CD4-positive, CD25-positive, alpha-beta regulatory T cell (primary cell): ENCODE measurements around the gene CRISPLD2. TPM values are rescaled to one million over a fixed set of nuclear protein-coding genes. Genes with fewer than 3 reads are reported as not detected.
A peak's percentile ranks its signal among the peaks of the same experiment; 100 is the strongest.

Experiments
- ATAC-seq, 2 donors: fragments of 150-1000 bp; cut with Tn5 transposase; one replicate each; pipeline ENCODE4 v1.10.0; 2021; ENCODE audit warnings: low read depth in 2 of 2, moderate number of reproducible peaks in 2 of 2, moderate library complexity in 1 of 2
- DNase-seq, 3 donors: peaks; one replicate each; pipeline versions ENCODE4 v3.0.0 to v3.0.0-alpha.2; 2012 to 2022; ENCODE audit warnings: mixed read lengths in 1 of 3
- H3K27ac ChIP-seq: one replicate; pipeline ENCODE4 v1.7.0; 2013; ENCODE audit warnings: mild to moderate bottlenecking, low read length; ENCODE audit not compliant: insufficient read depth, poor library complexity, severe bottlenecking
- H3K27me3 ChIP-seq: one replicate; pipeline ENCODE4 v1.7.0; 2013; ENCODE audit warnings: low read length; ENCODE audit not compliant: control insufficient read depth, insufficient read depth
- H3K36me3 ChIP-seq: one replicate; pipeline ENCODE4 v1.7.0; 2013; ENCODE audit warnings: mild to moderate bottlenecking, low read length, moderate library complexity; ENCODE audit not compliant: control insufficient read depth, insufficient read depth
- H3K4me1 ChIP-seq: 2 replicates; pipeline ENCODE4 v1.7.0; 2013; ENCODE audit warnings: mild to moderate bottlenecking, low read length; ENCODE audit not compliant: insufficient read depth, control insufficient read depth, poor library complexity, severe bottlenecking
- H3K4me3 ChIP-seq: one replicate; pipeline ENCODE4 v1.7.0; 2013; ENCODE audit warnings: low read depth, mild to moderate bottlenecking, low read length, moderate library complexity
- H3K9me3 ChIP-seq, 2 experiments: 1 replicate in 1 of 2; 2 replicates in 1 of 2; pipeline ENCODE4 v1.7.0; 2013; ENCODE audit warnings: low read length in 2 of 2, mild to moderate bottlenecking in 1 of 2, moderate library complexity in 1 of 2; ENCODE audit not compliant: control insufficient read depth in 2 of 2
- H3K27ac Mint-ChIP-seq, 3 donors: one replicate each; pipeline ENCODE4 v1.8.0; 2020 to 2022; ENCODE audit warnings: mild to moderate bottlenecking in 3 of 3, mixed read lengths in 3 of 3, moderate library complexity in 2 of 3
- H3K27me3 Mint-ChIP-seq: one replicate; pipeline ENCODE4 v1.8.0; 2022; ENCODE audit warnings: mild to moderate bottlenecking, mixed read lengths
- H3K36me3 Mint-ChIP-seq: one replicate; pipeline ENCODE4 v1.8.0; 2020; ENCODE audit warnings: mixed read lengths
- H3K4me1 Mint-ChIP-seq, 4 donors: one replicate each; pipeline ENCODE4 v1.8.0; 2020 to 2022; ENCODE audit warnings: mixed read lengths in 4 of 4, mild to moderate bottlenecking in 1 of 4
- H3K4me3 Mint-ChIP-seq, 4 donors: one replicate each; pipeline ENCODE4 v1.8.0; 2020 to 2022; ENCODE audit warnings: mild to moderate bottlenecking in 4 of 4, mixed read lengths in 4 of 4, moderate library complexity in 3 of 4
- H3K9me3 Mint-ChIP-seq, 7 donors: one replicate each; pipeline ENCODE4 v1.8.0; 2020 to 2022; ENCODE audit warnings: mixed read lengths in 7 of 7, mild to moderate bottlenecking in 3 of 7, moderate library complexity in 2 of 7
- polyA plus RNA-seq, 4 donors: library from polyadenylated mRNA; unstranded; fragments of 300-500 nt; fragmentation: Illumina TruSeq; gene quantifications; one replicate each; pipeline ENCODE4 v1.2.3, GENCODE V29; 2021
- total RNA-seq: library from RNA; stranded (reverse); gene quantifications from one replicate; pipeline ENCODE4 v1.2.3, GENCODE V29; 2022

The CRISPLD2 gene
- total and polyA plus RNA-seq, 5 donors from 2014 or later, result 0.16 to 0.54 (median 0.30) TPM; not detected in 2

- Mint-ChIP-seq H3K27ac (no peak overlapping the region), H3K4me1 (no peaks in the 10 kb centered on the region), H3K9me3 (peaks cover 0 to 2% (median 0%) of the 10 kb centered on the region in 7 donors), H3K27me3 (peaks cover 22% of the 10 kb centered on the region), H3K4me3 (no peak overlapping the region), H3K36me3 (no peaks in the 10 kb centered on the region)
- Histone ChIP-seq H3K27me3 (no peaks in the 10 kb centered on the region), H3K9me3 (no peaks in the 10 kb centered on the region), H3K4me3 (no peak overlapping the region), H3K36me3 (no peaks in the 10 kb centered on the region), H3K4me1 (no peaks in the 10 kb centered on the region), H3K27ac (no peak overlapping the region)
- DNase-seq, result no peak
- ATAC-seq, result no peak
These were observed 97.1 kb downstream of the CRISPLD2 start for GRCh38 chr16:84916850-84917249.

GRCh38 chr16:84917492-84917891, 97.7 kb downstream of the CRISPLD2 start:
- Mint-ChIP-seq H3K27me3 (peaks cover 22% of the 10 kb centered on the region), H3K27ac (no peak overlapping the region), H3K9me3 (peaks cover 0 to 2% (median 0%) of the 10 kb centered on the region in 7 donors), H3K4me1 (no peaks in the 10 kb centered on the region), H3K36me3 (no peaks in the 10 kb centered on the region), H3K4me3 (no peak overlapping the region)
- Histone ChIP-seq H3K36me3 (no peaks in the 10 kb centered on the region), H3K4me1 (no peaks in the 10 kb centered on the region), H3K4me3 (no peak overlapping the region), H3K9me3 (no peaks in the 10 kb centered on the region), H3K27me3 (no peaks in the 10 kb centered on the region), H3K27ac (no peak overlapping the region)
- no peak for DNase-seq
- ATAC-seq, result no peak

- peaks cover 21% of the 10 kb centered on the region for H3K27me3 Mint-ChIP-seq
- H3K36me3 ChIP-seq, result no peaks in the 10 kb centered on the region
- ATAC-seq, result no peak
These were observed 98.5 kb downstream of the CRISPLD2 start for GRCh38 chr16:84918006-84918909.

GRCh38 chr16:84919269-84919668, 99.5 kb downstream of the CRISPLD2 start:
- no peak overlapping the region for H3K27ac Mint-ChIP-seq
- peaks cover 0 to 2% (median 0%) of the 10 kb centered on the region in 7 donors for H3K9me3 Mint-ChIP-seq
- Histone ChIP-seq H3K27ac (no peak overlapping the region), H3K9me3 (no peaks in the 10 kb centered on the region), H3K36me3 (no peaks in the 10 kb centered on the region), H3K4me1 (no peaks in the 10 kb centered on the region), H3K27me3 (no peaks in the 10 kb centered on the region), H3K4me3 (no peak overlapping the region)
- peaks cover 16% of the 10 kb centered on the region for H3K27me3 Mint-ChIP-seq
- DNase-seq, result no peak
- no peak for ATAC-seq
- H3K4me1 Mint-ChIP-seq, result no peaks in the 10 kb centered on the region
- no peaks in the 10 kb centered on the region for H3K36me3 Mint-ChIP-seq
- no peak overlapping the region for H3K4me3 Mint-ChIP-seq

More at GRCh38 chr16:84918006-84918909, 98.5 kb downstream of the CRISPLD2 start:
- DNase-seq, result no peak
- H3K27ac ChIP-seq, result no peak overlapping the region
- H3K4me1 ChIP-seq, result no peaks in the 10 kb centered on the region
- Mint-ChIP-seq H3K9me3 (peaks cover 0 to 2% (median 0%) of the 10 kb centered on the region in 7 donors), H3K36me3 (no peaks in the 10 kb centered on the region), H3K27ac (peak overlapping the region in 1 of 3 donors; percentile 81), H3K4me1 (no peaks in the 10 kb centered on the region), H3K4me3 (no peak overlapping the region)
- H3K27me3 ChIP-seq, result no peaks in the 10 kb centered on the region
- no peaks in the 10 kb centered on the region for H3K9me3 ChIP-seq
- H3K4me3 ChIP-seq, result no peak overlapping the region

GRCh38 chr16:84919708-84920107, 99.9 kb downstream of the CRISPLD2 start:
- H3K9me3 ChIP-seq, result no peaks in the 10 kb centered on the region
- Mint-ChIP-seq H3K27ac (no peak overlapping the region), H3K4me3 (no peak overlapping the region), H3K9me3 (peaks cover 0 to 2% (median 0%) of the 10 kb centered on the region in 7 donors), H3K4me1 (no peaks in the 10 kb centered on the region), H3K27me3 (peaks cover 21% of the 10 kb centered on the region), H3K36me3 (no peaks in the 10 kb centered on the region)
- DNase-seq (no peak), ATAC-seq (no peak)
- H3K27ac ChIP-seq, result no peak overlapping the region
- H3K27me3 ChIP-seq, result no peaks in the 10 kb centered on the region
- H3K4me1 ChIP-seq, result no peaks in the 10 kb centered on the region
- H3K4me3 ChIP-seq, result no peak overlapping the region
- no peaks in the 10 kb centered on the region for H3K36me3 ChIP-seq

GRCh38 chr16:84920333-84920732, 100.5 kb downstream of the CRISPLD2 start:
- DNase-seq (no peak), ATAC-seq (no peak)
- no peaks in the 10 kb centered on the region for H3K4me1 ChIP-seq
- no peak overlapping the region for H3K4me3 ChIP-seq
- Mint-ChIP-seq H3K4me3 (no peak overlapping the region), H3K27ac (no peak overlapping the region), H3K9me3 (peaks cover 0 to 2% (median 0%) of the 10 kb centered on the region in 7 donors), H3K36me3 (no peaks in the 10 kb centered on the region), H3K4me1 (no peaks in the 10 kb centered on the region), H3K27me3 (peaks cover 22% of the 10 kb centered on the region)
- no peaks in the 10 kb centered on the region for H3K36me3 ChIP-seq
- H3K27me3 ChIP-seq, result no peaks in the 10 kb centered on the region
- H3K9me3 ChIP-seq, result no peaks in the 10 kb centered on the region
- H3K27ac ChIP-seq, result no peak overlapping the region

GRCh38 chr16:84922351-84923120, 102.8 kb downstream of the CRISPLD2 start:
- no peaks in the 10 kb centered on the region for H3K4me1 ChIP-seq
- H3K27me3 Mint-ChIP-seq, result peaks cover 22% of the 10 kb centered on the region
- no peaks in the 10 kb centered on the region for H3K9me3 Mint-ChIP-seq
- no peaks in the 10 kb centered on the region for H3K36me3 ChIP-seq
- no peak for DNase-seq
- no peak overlapping the region for H3K27ac Mint-ChIP-seq
- H3K4me3 Mint-ChIP-seq, result no peak overlapping the region
- H3K36me3 Mint-ChIP-seq, result no peaks in the 10 kb centered on the region
- no peaks in the 10 kb centered on the region for H3K27me3 ChIP-seq
- H3K9me3 ChIP-seq, result no peaks in the 10 kb centered on the region
- no peaks in the 10 kb centered on the region for H3K4me1 Mint-ChIP-seq
- H3K4me3 ChIP-seq, result no peak overlapping the region
- ATAC-seq, result no peak
- no peak overlapping the region for H3K27ac ChIP-seq
